HEK293 (cell line): ENCODE measurements around the gene HADHB.

ENCODE experiments used
- CTCF ChIA-PET: fragments of 350-600 bp; formaldehyde crosslinking; extraction: SDS; loops from one replicate; lab custom pipeline; 2021; ENCODE audit warnings: antibody characterized with exemption; lab: Yijun Ruan, JAX
- POLR2A ChIA-PET: fragments of 300-600 bp; formaldehyde crosslinking; extraction: SDS; loops from one replicate; lab custom pipeline; 2020; ENCODE audit warnings: antibody characterized with exemption, inconsistent platforms; lab: Yijun Ruan, JAX
- H3K27ac ChIP-seq: fragments of 200-500 bp; sonication (Bioruptor generic); 2 replicates; pipeline ENCODE4 v1.5.1; 2014; ENCODE audit warnings: low read depth, low read length, control low read depth, inconsistent platforms; ENCODE audit errors: extremely low read depth
- H3K36me3 ChIP-seq, 2 experiments: fragments of 200-500 bp in 1 of 2; sonication (Bioruptor generic) in 1 of 2; 1 replicate in 1 of 2; 2 replicates in 1 of 2; pipeline ENCODE4 v1.5.1; 2014 to 2017; ENCODE audit warnings: inconsistent platforms in 2 of 2, low read length in 2 of 2; ENCODE audit not compliant: control insufficient read depth in 2 of 2, insufficient read depth in 1 of 2
- H3K4me1 ChIP-seq: fragments of 200-500 bp; sonication (Bioruptor generic); 2 replicates; pipeline ENCODE4 v1.5.1; 2014; ENCODE audit warnings: mild to moderate bottlenecking, low read length, inconsistent platforms; ENCODE audit not compliant: control insufficient read depth, insufficient read depth
- H3K4me3 ChIP-seq: 2 replicates; pipeline ENCODE4 v1.5.1; 2011; ENCODE audit warnings: low read depth, mild to moderate bottlenecking, control low read depth, low read length, moderate library complexity
- H3K9me3 ChIP-seq: fragments of 200-500 bp; sonication (Bioruptor generic); 2 replicates; pipeline ENCODE4 v1.5.1; 2014; ENCODE audit warnings: low read depth, low read length, inconsistent platforms; ENCODE audit not compliant: control insufficient read depth, insufficient read depth
- HOXC10 ChIP-seq: sonication (generic); formaldehyde crosslinking; IDR thresholded peaks from 2 replicates; pipeline ENCODE4 v1.8.1; 2023; ENCODE audit warnings: mild to moderate bottlenecking, missing genetic modification reagents
- HOXD13 ChIP-seq: sonication (generic); formaldehyde crosslinking; IDR thresholded peaks from 2 replicates; pipeline ENCODE4 v1.8.0; 2022; ENCODE audit warnings: missing genetic modification reagents, borderline replicate concordance
- MEIS1 ChIP-seq: sonication (generic); formaldehyde crosslinking; IDR thresholded peaks from 2 replicates; pipeline ENCODE4 v1.8.1; 2022; ENCODE audit warnings: missing genetic modification reagents, mild to moderate bottlenecking, borderline replicate concordance
- MYNN ChIP-seq: fragments of 450-650 bp; formaldehyde crosslinking; IDR thresholded peaks from 2 replicates; pipeline ENCODE4 v1.5.1; 2016; ENCODE audit warnings: missing biosample characterization, missing genetic modification characterization, borderline replicate concordance
- MZF1 ChIP-seq: fragments of 450-650 bp; formaldehyde crosslinking; IDR thresholded peaks from 2 replicates; pipeline ENCODE4 v1.5.1; 2017; ENCODE audit warnings: missing biosample characterization, missing genetic modification characterization, borderline replicate concordance
- OVOL3 ChIP-seq: fragments of 450-650 bp; formaldehyde crosslinking; IDR thresholded peaks from 2 replicates; pipeline ENCODE4 v1.5.1; 2016; ENCODE audit warnings: missing biosample characterization, missing genetic modification characterization
- PRDM6 ChIP-seq: fragments of 450-650 bp; formaldehyde crosslinking; IDR thresholded peaks from 2 replicates; pipeline ENCODE4 v1.5.1; 2017; ENCODE audit warnings: missing biosample characterization, missing genetic modification characterization
- ZBTB20 ChIP-seq: fragments of 450-650 bp; formaldehyde crosslinking; IDR thresholded peaks from 2 replicates; pipeline ENCODE4 v1.5.1; 2016; ENCODE audit warnings: missing biosample characterization, missing genetic modification characterization
- ZNF121 ChIP-seq: fragments of 450-650 bp; formaldehyde crosslinking; IDR thresholded peaks from 2 replicates; pipeline ENCODE4 v1.5.1; 2016; ENCODE audit warnings: missing biosample characterization, missing genetic modification characterization
- ZNF18 ChIP-seq: fragments of 450-650 bp; formaldehyde crosslinking; IDR thresholded peaks from 2 replicates; pipeline ENCODE4 v1.5.1; 2016; ENCODE audit warnings: missing biosample characterization, missing genetic modification characterization
- ZNF366 ChIP-seq: fragments of 450-650 bp; formaldehyde crosslinking; conservative IDR thresholded peaks from 2 replicates; pipeline ENCODE4 v1.5.1; 2016; ENCODE audit warnings: missing biosample characterization, missing genetic modification characterization
- ZNF600 ChIP-seq: fragments of 450-650 bp; formaldehyde crosslinking; IDR thresholded peaks from 2 replicates; pipeline ENCODE4 v1.5.1; 2016; ENCODE audit warnings: missing biosample characterization, missing genetic modification characterization
- ZNF830 ChIP-seq: fragments of 450-650 bp; IDR thresholded peaks from 2 replicates; pipeline ENCODE4 v1.5.0; 2018; ENCODE audit warnings: missing biosample characterization, missing genetic modification characterization, low read depth, mild to moderate bottlenecking, moderate library complexity
- ZNF837 ChIP-seq: fragments of 450-650 bp; formaldehyde crosslinking; IDR thresholded peaks from 2 replicates; pipeline ENCODE4 v1.5.1; 2016; ENCODE audit warnings: missing biosample characterization, missing genetic modification characterization
- TF ChIP-seq, protein P1 (sequence below): fragments of 450-650 bp; formaldehyde crosslinking; IDR thresholded peaks from 2 replicates; pipeline ENCODE4 v1.5.1; 2016; ENCODE audit warnings: missing biosample characterization, missing genetic modification characterization, borderline replicate concordance
- TF ChIP-seq, protein P2 (sequence below): fragments of 450-650 bp; formaldehyde crosslinking; IDR thresholded peaks from 2 replicates; pipeline ENCODE4 v1.5.1; 2017; ENCODE audit warnings: missing biosample characterization, missing genetic modification characterization
- TF ChIP-seq, protein P3 (sequence below): fragments of 450-650 bp; IDR thresholded peaks from 2 replicates; pipeline ENCODE4 v1.5.1; 2018; ENCODE audit warnings: missing biosample characterization, mild to moderate bottlenecking, missing genetic modification characterization

The HADHB gene

DNA sequence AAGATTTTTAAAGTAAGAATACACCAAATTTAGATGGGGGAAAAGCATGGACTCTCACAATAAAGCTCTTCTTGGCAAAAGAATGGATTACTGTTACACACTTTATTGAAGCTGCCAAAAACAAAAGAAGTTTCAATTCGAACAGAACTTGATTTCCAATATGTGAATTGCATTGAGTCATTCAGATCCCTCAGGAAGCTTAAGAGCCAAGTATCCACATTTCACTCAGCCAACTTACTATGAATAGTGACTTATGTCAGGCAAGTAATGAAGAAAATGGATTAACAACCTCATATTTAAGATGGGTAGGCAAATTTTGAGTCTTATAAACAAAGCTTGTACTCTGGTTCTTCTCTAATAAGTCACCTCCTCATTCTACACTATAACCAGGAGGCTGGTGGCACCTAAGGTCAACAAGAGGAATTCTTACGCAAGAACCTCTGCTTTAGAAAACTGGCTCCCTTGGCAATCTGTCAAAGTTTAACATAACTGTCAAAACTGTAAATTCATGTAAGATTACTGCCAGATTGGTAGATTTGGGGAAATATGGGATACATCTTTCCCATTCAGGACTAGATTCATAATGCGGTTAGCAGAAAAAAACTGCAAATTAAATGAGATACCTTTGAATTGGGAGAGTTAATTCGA lies 6.3 kb upstream of the HADHB start (continued):
- TF ChIP-seq, protein P1, sequence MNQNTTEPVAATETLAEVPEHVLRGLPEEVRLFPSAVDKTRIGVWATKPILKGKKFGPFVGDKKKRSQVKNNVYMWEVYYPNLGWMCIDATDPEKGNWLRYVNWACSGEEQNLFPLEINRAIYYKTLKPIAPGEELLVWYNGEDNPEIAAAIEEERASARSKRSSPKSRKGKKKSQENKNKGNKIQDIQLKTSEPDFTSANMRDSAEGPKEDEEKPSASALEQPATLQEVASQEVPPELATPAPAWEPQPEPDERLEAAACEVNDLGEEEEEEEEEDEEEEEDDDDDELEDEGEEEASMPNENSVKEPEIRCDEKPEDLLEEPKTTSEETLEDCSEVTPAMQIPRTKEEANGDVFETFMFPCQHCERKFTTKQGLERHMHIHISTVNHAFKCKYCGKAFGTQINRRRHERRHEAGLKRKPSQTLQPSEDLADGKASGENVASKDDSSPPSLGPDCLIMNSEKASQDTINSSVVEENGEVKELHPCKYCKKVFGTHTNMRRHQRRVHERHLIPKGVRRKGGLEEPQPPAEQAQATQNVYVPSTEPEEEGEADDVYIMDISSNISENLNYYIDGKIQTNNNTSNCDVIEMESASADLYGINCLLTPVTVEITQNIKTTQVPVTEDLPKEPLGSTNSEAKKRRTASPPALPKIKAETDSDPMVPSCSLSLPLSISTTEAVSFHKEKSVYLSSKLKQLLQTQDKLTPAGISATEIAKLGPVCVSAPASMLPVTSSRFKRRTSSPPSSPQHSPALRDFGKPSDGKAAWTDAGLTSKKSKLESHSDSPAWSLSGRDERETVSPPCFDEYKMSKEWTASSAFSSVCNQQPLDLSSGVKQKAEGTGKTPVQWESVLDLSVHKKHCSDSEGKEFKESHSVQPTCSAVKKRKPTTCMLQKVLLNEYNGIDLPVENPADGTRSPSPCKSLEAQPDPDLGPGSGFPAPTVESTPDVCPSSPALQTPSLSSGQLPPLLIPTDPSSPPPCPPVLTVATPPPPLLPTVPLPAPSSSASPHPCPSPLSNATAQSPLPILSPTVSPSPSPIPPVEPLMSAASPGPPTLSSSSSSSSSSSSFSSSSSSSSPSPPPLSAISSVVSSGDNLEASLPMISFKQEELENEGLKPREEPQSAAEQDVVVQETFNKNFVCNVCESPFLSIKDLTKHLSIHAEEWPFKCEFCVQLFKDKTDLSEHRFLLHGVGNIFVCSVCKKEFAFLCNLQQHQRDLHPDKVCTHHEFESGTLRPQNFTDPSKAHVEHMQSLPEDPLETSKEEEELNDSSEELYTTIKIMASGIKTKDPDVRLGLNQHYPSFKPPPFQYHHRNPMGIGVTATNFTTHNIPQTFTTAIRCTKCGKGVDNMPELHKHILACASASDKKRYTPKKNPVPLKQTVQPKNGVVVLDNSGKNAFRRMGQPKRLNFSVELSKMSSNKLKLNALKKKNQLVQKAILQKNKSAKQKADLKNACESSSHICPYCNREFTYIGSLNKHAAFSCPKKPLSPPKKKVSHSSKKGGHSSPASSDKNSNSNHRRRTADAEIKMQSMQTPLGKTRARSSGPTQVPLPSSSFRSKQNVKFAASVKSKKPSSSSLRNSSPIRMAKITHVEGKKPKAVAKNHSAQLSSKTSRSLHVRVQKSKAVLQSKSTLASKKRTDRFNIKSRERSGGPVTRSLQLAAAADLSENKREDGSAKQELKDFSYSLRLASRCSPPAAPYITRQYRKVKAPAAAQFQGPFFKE (tag by site-specific recombination) = no peak

DNA sequence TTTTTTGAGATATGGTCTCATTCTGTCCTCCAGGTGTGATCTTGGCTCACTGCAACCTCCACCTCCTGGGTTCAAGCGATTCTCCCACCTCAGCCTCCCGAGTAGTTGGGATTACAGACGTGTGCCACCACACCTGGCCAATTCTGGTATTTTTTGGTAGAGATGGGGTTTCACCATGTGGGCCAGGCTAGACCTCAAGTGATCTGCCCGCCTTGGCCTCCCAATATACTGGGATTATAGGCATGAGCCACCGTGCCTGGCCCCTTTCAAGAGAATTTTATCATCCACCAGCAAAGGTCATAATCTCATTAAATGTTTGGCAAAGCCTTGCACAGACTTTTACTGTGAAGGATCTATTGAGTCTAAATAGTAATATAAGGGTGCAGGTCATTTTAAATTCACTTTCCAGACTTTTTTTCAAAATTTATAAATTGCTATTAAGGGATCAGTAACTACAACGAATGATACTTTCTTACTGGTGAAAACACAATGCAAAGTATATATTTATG lies 2.8 kb upstream of the HADHB start:
- Histone ChIP-seq H3K4me1 (peaks cover 2% of the 10 kb centered on the region; the same call in 1 of the 2 replicates), H3K9me3 (no peaks in the 10 kb centered on the region), H3K4me3 (no peak overlapping the region), H3K27ac (no peak overlapping the region), H3K36me3 (peaks cover 10 to 13% of the 10 kb centered on the region in 2 experiments; a peak in 2 of 3 replicates)
- ChIA-PET POLR2A (interaction anchor here (3.6 kb wide), 1 partner anchor 103 kb away, joined by 20 read pairs; the partner anchor contains the start of gene SELENOI), CTCF (interaction anchor here (0.6 kb wide), 1 partner anchor 88 kb away, joined by 3 read pairs; no protein-coding TSS in a partner anchor)
- TF ChIP-seq, protein P2, sequence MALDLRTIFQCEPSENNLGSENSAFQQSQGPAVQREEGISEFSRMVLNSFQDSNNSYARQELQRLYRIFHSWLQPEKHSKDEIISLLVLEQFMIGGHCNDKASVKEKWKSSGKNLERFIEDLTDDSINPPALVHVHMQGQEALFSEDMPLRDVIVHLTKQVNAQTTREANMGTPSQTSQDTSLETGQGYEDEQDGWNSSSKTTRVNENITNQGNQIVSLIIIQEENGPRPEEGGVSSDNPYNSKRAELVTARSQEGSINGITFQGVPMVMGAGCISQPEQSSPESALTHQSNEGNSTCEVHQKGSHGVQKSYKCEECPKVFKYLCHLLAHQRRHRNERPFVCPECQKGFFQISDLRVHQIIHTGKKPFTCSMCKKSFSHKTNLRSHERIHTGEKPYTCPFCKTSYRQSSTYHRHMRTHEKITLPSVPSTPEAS (tag by site-specific recombination) = no peak
- TF ChIP-seq MYNN (tag by site-specific recombination) = peak; percentile 64
- TF ChIP-seq, all 188 proteins: peak for 1

DNA sequence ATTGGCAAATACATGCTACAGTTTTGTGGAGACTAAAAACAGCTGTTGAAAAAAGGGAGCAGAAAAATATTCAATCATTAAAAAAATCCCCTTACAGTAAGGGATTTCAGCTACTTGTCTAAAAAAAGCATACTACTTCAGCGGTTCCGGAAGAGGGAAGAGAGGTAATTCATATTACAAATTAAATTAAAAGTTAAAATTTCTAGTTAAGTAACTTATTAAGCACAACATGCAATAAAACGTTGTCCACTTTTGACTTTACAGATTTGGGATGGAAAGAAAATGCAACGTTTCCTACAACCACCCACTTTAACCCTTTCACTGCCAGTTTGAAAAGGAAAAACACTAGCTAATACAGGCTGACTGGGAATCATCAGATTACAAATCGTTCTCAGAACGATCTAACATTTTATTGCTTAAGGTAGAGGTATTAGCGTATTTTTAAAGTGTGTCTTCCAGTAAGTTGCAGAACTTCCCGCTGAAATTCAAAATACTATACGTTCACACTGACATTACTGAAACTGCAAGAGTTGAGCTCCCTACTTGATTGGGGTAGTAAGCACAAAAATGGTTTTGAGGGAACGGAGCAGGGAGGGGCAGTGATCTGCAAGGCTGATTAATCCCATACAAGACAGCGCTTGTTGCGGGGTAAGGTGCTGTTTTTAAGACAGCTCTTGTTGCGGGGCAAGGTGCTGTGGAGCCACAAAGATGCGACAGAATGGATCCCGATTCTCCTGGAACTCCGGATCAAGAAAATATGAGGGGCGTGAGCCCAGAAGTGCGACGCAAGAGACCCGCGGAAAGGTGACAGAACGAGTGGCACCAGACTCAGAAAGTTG lies 1.1 kb upstream of the HADHB start:
- H3K4me3 ChIP-seq = peak overlapping the region; percentile 91
- peaks cover 2% of the 10 kb centered on the region; the same call in 1 of the 2 replicates for H3K4me1 ChIP-seq
- CTCF ChIA-PET = interaction anchor here (0.6 to 1.6 kb wide), 4 partner anchors 87 to 293 kb away, joined by 3 read pairs; no protein-coding TSS in a partner anchor
- no peaks in the 10 kb centered on the region for H3K9me3 ChIP-seq
- POLR2A ChIA-PET = interaction anchor here (0.6 to 3.6 kb wide), 10 partner anchors 10 to 277 kb away, joined by 3 to 20 read pairs (median 3); partner anchors contain the start of genes ADGRF3, RAB10 and SELENOI
- H3K27ac ChIP-seq = peak overlapping the region; percentile 97
- no peaks in the 10 kb centered on the region for H3K36me3 ChIP-seq
- TF ChIP-seq, protein P3, sequence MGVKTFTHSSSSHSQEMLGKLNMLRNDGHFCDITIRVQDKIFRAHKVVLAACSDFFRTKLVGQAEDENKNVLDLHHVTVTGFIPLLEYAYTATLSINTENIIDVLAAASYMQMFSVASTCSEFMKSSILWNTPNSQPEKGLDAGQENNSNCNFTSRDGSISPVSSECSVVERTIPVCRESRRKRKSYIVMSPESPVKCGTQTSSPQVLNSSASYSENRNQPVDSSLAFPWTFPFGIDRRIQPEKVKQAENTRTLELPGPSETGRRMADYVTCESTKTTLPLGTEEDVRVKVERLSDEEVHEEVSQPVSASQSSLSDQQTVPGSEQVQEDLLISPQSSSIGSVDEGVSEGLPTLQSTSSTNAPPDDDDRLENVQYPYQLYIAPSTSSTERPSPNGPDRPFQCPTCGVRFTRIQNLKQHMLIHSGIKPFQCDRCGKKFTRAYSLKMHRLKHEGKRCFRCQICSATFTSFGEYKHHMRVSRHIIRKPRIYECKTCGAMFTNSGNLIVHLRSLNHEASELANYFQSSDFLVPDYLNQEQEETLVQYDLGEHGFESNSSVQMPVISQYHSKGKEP (tag by site-specific recombination) = peak; percentile 74
- TF ChIP-seq ZNF837 (tag by site-specific recombination) (no peak), ZBTB20 (tag by site-specific recombination) (peak; percentile 55), ZNF121 (tag by site-specific recombination) (no peak), ZNF18 (tag by site-specific recombination) (no peak), HOXC10 (CRISPR knock-in tag) (no peak), PRDM6 (tag by site-specific recombination) (peak; percentile 61; the same call in 1 of the 2 replicates), OVOL3 (no peak), HOXD13 (CRISPR knock-in tag) (no peak), ZNF600 (tag by site-specific recombination) (peak; percentile 57), ZNF366 (peak; percentile 29; the same call in 1 of the 2 replicates), MEIS1 (CRISPR knock-in tag) (no peak), MZF1 (tag by site-specific recombination) (peak; percentile 66; the same call in 1 of the 2 replicates), ZNF830 (tag by site-specific recombination) (no peak)
